Upper lobe of right lung (tissue), 1 donor: ENCODE results near the gene MAP3K9. TPM values are rescaled to one million over a fixed set of nuclear protein-coding genes. Genes with fewer than 3 reads are reported as not detected.

ENCODE experiments used
- ATAC-seq: fragments of 200-7000 bp; cut with Tn5 transposase; one replicate; pipeline ENCODE4 v1.9.1; 2020; ENCODE audit warnings: mild to moderate bottlenecking, moderate library complexity
- DNase-seq: peaks from one replicate; pipeline ENCODE4 v3.0.0-alpha.2; 2020
- H3K27ac ChIP-seq: fragments of 200-600 bp; one replicate; pipeline ENCODE4 v1.8.0; 2022
- H3K27me3 ChIP-seq: fragments of 200-600 bp; one replicate; pipeline ENCODE4 v1.8.0; 2022; ENCODE audit warnings: mild to moderate bottlenecking
- H3K36me3 ChIP-seq: fragments of 200-600 bp; one replicate; pipeline ENCODE4 v1.8.0; 2022
- H3K4me1 ChIP-seq: fragments of 200-600 bp; one replicate; pipeline ENCODE4 v1.8.0; 2022
- H3K4me3 ChIP-seq: fragments of 200-600 bp; one replicate; pipeline ENCODE4 v1.8.0; 2022; ENCODE audit warnings: mild to moderate bottlenecking
- H3K9me3 ChIP-seq: fragments of 200-600 bp; one replicate; pipeline ENCODE4 v1.8.0; 2022
- CTCF ChIP-seq: fragments of 200-600 bp; IDR thresholded peaks from one replicate; pipeline ENCODE4 v1.8.0; 2022; ENCODE audit warnings: antibody characterized with exemption
- intact Hi-C: fragments of 100-400 bp; cut with DNase I; formaldehyde crosslinking; loops from one replicate; pipeline ENCODE4 v1.11.0; 2022
- total RNA-seq: library from RNA; stranded (reverse); fragmentation: NEBNext Ultra II Directional; extraction: Animal tissue kit (Norgen Biotek cat#: 25700); gene quantifications from one replicate; pipeline ENCODE4 v1.2.1, GENCODE V29; 2021
- donor health status: DM: no; HTN: yes; CAD: no; lungs with severe emphysema.

Gene MAP3K9
- total RNA-seq, 1 donor from 2014 or later: 12.0 TPM

GRCh38 chr14:70718383-70719118 is 90.8 kb downstream of the MAP3K9 start:
- H3K27me3 ChIP-seq: no peaks in the 10 kb centered on the region
- H3K4me1 ChIP-seq: peaks cover 12% of the 10 kb centered on the region
- no peak for DNase-seq
- H3K4me3 ChIP-seq: no peak overlapping the region
- peak; percentile 71 for ATAC-seq
- no peaks in the 10 kb centered on the region for H3K36me3 ChIP-seq
- no peak overlapping the region for H3K27ac ChIP-seq
- no peaks in the 10 kb centered on the region for H3K9me3 ChIP-seq
- TF ChIP-seq CTCF: no peak
- intact Hi-C loops: no loop called here

- TF ChIP-seq CTCF: no peak
These were observed 92.4 kb downstream of the MAP3K9 start for GRCh38 chr14:70716958-70717357.

GRCh38 chr14:70716483-70716882 is 92.8 kb downstream of the MAP3K9 start:
- Histone ChIP-seq H3K4me1 (peaks cover 17% of the 10 kb centered on the region), H3K36me3 (no peaks in the 10 kb centered on the region), H3K27ac (no peak overlapping the region), H3K9me3 (no peaks in the 10 kb centered on the region), H3K27me3 (no peaks in the 10 kb centered on the region), H3K4me3 (no peak overlapping the region)
- no peak for TF ChIP-seq CTCF
- intact Hi-C loops: no loop called here
- no peak for DNase-seq
- no peak for ATAC-seq

More at GRCh38 chr14:70716958-70717357, 92.4 kb downstream of the MAP3K9 start:
- no peaks in the 10 kb centered on the region for H3K27me3 ChIP-seq
- no peak overlapping the region for H3K4me3 ChIP-seq
- no peaks in the 10 kb centered on the region for H3K9me3 ChIP-seq
- intact Hi-C loops: no loop called here
- H3K4me1 ChIP-seq: peaks cover 17% of the 10 kb centered on the region
- ATAC-seq: no peak
- H3K36me3 ChIP-seq: no peaks in the 10 kb centered on the region
- no peak for DNase-seq
- no peak overlapping the region for H3K27ac ChIP-seq

GRCh38 chr14:70714055-70714550 is 95.2 kb downstream of the MAP3K9 start:
- Histone ChIP-seq H3K9me3 (no peaks in the 10 kb centered on the region), H3K4me3 (no peak overlapping the region), H3K27ac (no peak overlapping the region), H3K4me1 (peaks cover 17% of the 10 kb centered on the region), H3K27me3 (no peaks in the 10 kb centered on the region), H3K36me3 (no peaks in the 10 kb centered on the region)
- TF ChIP-seq CTCF: peak; percentile 71
- DNase-seq (no peak), ATAC-seq (no peak)
- intact Hi-C loops: no loop called here

GRCh38 chr14:70713511-70713916 is 95.8 kb downstream of the MAP3K9 start:
- no peak overlapping the region for H3K4me3 ChIP-seq
- peaks cover 17% of the 10 kb centered on the region for H3K4me1 ChIP-seq
- no peaks in the 10 kb centered on the region for H3K27me3 ChIP-seq
- TF ChIP-seq CTCF: no peak
- no peaks in the 10 kb centered on the region for H3K36me3 ChIP-seq
- no peaks in the 10 kb centered on the region for H3K9me3 ChIP-seq
- intact Hi-C loops: no loop called here
- no peak overlapping the region for H3K27ac ChIP-seq
- ATAC-seq (no peak), DNase-seq (no peak)
